GM12878 (cell line): ENCODE data around the gene COMMD3. TPM values are rescaled to one million over a fixed set of nuclear protein-coding genes. Genes with fewer than 3 reads are reported as not detected.

Experiments used
- ATF2 ChIP-seq: IDR thresholded peaks from 2 replicates; pipeline ENCODE4 v1.6.1; 2012; ENCODE audit warnings: low read length, inconsistent platforms
- BCL11A ChIP-seq: IDR thresholded peaks from 2 replicates; pipeline ENCODE4 v1.6.1; 2011; ENCODE audit warnings: low read depth, low read length
- BMI1 ChIP-seq: fragments of 450-650 bp; IDR thresholded peaks from 2 replicates; pipeline ENCODE4 v1.6.1; 2016; ENCODE audit warnings: mild to moderate bottlenecking, moderate library complexity, borderline replicate concordance
- CBX3 ChIP-seq: fragments of 200-600 bp; sonication (generic); IDR thresholded peaks from 2 replicates; pipeline ENCODE4 v1.6.1; 2016; ENCODE audit warnings: low read depth, borderline replicate concordance
- KAT2A ChIP-seq: conservative IDR thresholded peaks from 2 replicates; pipeline ENCODE4 v1.6.1; 2011; ENCODE audit warnings: low read depth, low read length; ENCODE audit not compliant: control insufficient read depth
- MYC ChIP-seq: IDR thresholded peaks from 2 replicates; pipeline ENCODE4 v1.6.1; 2011; ENCODE audit warnings: mild to moderate bottlenecking, low read length, moderate library complexity, inconsistent platforms; ENCODE audit not compliant: insufficient read depth, insufficient replicate concordance, insufficient read length, severe bottlenecking
- NFIC ChIP-seq: IDR thresholded peaks from 2 replicates; pipeline ENCODE4 v1.6.1; 2012; ENCODE audit warnings: low read depth, mild to moderate bottlenecking, inconsistent platforms, low read length, moderate library complexity
- NFXL1 ChIP-seq: fragments of 450-650 bp; IDR thresholded peaks from 2 replicates; pipeline ENCODE4 v1.6.1; 2017; ENCODE audit warnings: antibody characterized with exemption, mild to moderate bottlenecking, borderline replicate concordance
- PAX5 ChIP-seq: IDR thresholded peaks from 2 replicates; pipeline ENCODE4 v1.6.1; 2011; ENCODE audit warnings: low read depth, low read length, borderline replicate concordance
- POLR2AphosphoS5 ChIP-seq: IDR thresholded peaks from 2 replicates; pipeline ENCODE4 v1.6.1; 2011; ENCODE audit warnings: mild to moderate bottlenecking, low read length, inconsistent platforms
- RELA ChIP-seq: fragments of 450-650 bp; IDR thresholded peaks from 2 replicates; pipeline ENCODE4 v1.8.0; 2014; ENCODE audit warnings: borderline replicate concordance; ENCODE audit not compliant: partially characterized antibody
- SIX5 ChIP-seq: IDR thresholded peaks from 2 replicates; pipeline ENCODE4 v1.6.1; 2011; ENCODE audit warnings: mild to moderate bottlenecking, low read depth, low read length, moderate library complexity; ENCODE audit not compliant: severe bottlenecking
- SRF ChIP-seq, 2 experiments: IDR thresholded peaks; 2 replicates each; pipeline ENCODE4 v1.6.1; 2011; ENCODE audit warnings: low read depth in 2 of 2, low read length in 2 of 2, mild to moderate bottlenecking in 1 of 2, moderate library complexity in 1 of 2
- SUPT20H ChIP-seq: IDR thresholded peaks from 2 replicates; pipeline ENCODE4 v1.6.1; 2011; ENCODE audit warnings: low read depth, mild to moderate bottlenecking, low read length, moderate library complexity, borderline replicate concordance; ENCODE audit not compliant: control insufficient read depth
- ZBTB11 ChIP-seq: fragments of 450-650 bp; formaldehyde crosslinking; IDR thresholded peaks from 2 replicates; pipeline ENCODE4 v1.5.0; 2022; ENCODE audit warnings: mild to moderate bottlenecking, missing genetic modification characterization
- ZBTB40 ChIP-seq: fragments of 450-650 bp; IDR thresholded peaks from 2 replicates; pipeline ENCODE4 v1.6.1; 2016; ENCODE audit warnings: mild to moderate bottlenecking, moderate library complexity, borderline replicate concordance
- ZNF384 ChIP-seq: IDR thresholded peaks from 2 replicates; pipeline ENCODE4 v1.6.1; 2012; ENCODE audit warnings: low read depth, mild to moderate bottlenecking, low read length, improper control_type of control experiment, borderline replicate concordance
- polyA plus RNA-seq, 11 experiments: library from polyadenylated mRNA; depleted of rRNA in 4 of 11; unstranded in 6 of 11; stranded (reverse) in 5 of 11; fragments of >200 nt; fragmentation: Nextera tagmentation in 4 of 11; fragmentation: Illumina TruSeq in 1 of 11; extraction: Ambion mirVana in 4 of 11; extraction: Trizol in 1 of 11; gene quantifications; 1 replicate in 1 of 11; 2 replicates in 10 of 11; pipeline versions ENCODE4 v1.2.1 to v1.2.3, GENCODE V29; 2011 to 2016; ENCODE audit warnings: inconsistent platforms in 2 of 11, missing spikeins in 2 of 11, low read depth in 1 of 11
- total RNA-seq, 4 experiments: library from RNA; depleted of rRNA in 3 of 4; stranded (reverse); fragments of >200 nt in 3 of 4; fragmentation: Illumina TruSeq in 1 of 4; extraction: Trizol in 1 of 4; gene quantifications; 2 replicates each; pipeline versions ENCODE4 v1.2.1 to v1.2.3, GENCODE V29; 2013 to 2021

Gene COMMD3
- total and polyA plus RNA-seq, 10 of the 15 experiments (the other 5 are each of a cell fraction or from before 2014, with no cell fraction given): 64.5 to 248 (median 84.4) TPM

- TF ChIP-seq MYC (no peak), KAT2A (no peak), ATF2 (0 out of 2 replicates have a peak, but pooled peaks have one; percentile 23), PAX5 (no peak), BMI1 (no peak), CBX3 (no peak), NFXL1 (no peak), BCL11A (no peak), RELA (no peak), POLR2AphosphoS5 (no peak), NFIC (0 out of 2 replicates have a peak, but pooled peaks have one; percentile 33), ZBTB40 (no peak), SRF (IDR thresholded peaks at IDR 0.05; ENCODE audit: low read depth in 2 of 2, low read length in 2 of 2) (no peak), SUPT20H (no peak), ZBTB11 (CRISPR knock-in tag) (no peak), SIX5 (no peak), ZNF384 (peak; percentile 51)
Observed at GRCh38 chr10:22333167-22333974, 17.2 kb downstream of the COMMD3 start (continued).
